Kidney epithelial cell (primary cell): ENCODE results near the gene PDE6G. TPM values are rescaled to one million over a fixed set of nuclear protein-coding genes. Genes with fewer than 3 reads are reported as not detected.

Experiments used
- DNase-seq: peaks from one replicate; pipeline ENCODE4 v3.0.0-alpha.2; 2010; ENCODE audit warnings: low read depth
- H3K27me3 ChIP-seq: 2 replicates; pipeline ENCODE4 v1.6.0; 2011; ENCODE audit warnings: low read length; ENCODE audit not compliant: control insufficient read depth, insufficient read depth
- H3K36me3 ChIP-seq: 2 replicates; pipeline ENCODE4 v1.5.1; 2011; ENCODE audit warnings: low read length; ENCODE audit not compliant: control insufficient read depth, insufficient read depth
- H3K4me3 ChIP-seq: 2 replicates; pipeline ENCODE4 v1.5.1; 2011; ENCODE audit warnings: low read depth, mild to moderate bottlenecking, control low read depth, low read length
- total RNA-seq: library from RNA; depleted of rRNA; stranded (reverse); fragments of >200 nt; gene quantifications from 2 replicates; pipeline ENCODE4 v1.2.3, GENCODE V29; 2015
- TF ChIP-seq, protein P1 (sequence below): IDR thresholded peaks from 2 replicates; pipeline ENCODE4 v1.5.1; 2011; ENCODE audit warnings: mild to moderate bottlenecking, moderate library complexity, low read length, control low read depth, inconsistent platforms; ENCODE audit not compliant: insufficient read depth, poor library complexity, severe bottlenecking

The PDE6G gene
- total RNA-seq = 2.2 and 5.3 TPM in 2 replicates

DNA sequence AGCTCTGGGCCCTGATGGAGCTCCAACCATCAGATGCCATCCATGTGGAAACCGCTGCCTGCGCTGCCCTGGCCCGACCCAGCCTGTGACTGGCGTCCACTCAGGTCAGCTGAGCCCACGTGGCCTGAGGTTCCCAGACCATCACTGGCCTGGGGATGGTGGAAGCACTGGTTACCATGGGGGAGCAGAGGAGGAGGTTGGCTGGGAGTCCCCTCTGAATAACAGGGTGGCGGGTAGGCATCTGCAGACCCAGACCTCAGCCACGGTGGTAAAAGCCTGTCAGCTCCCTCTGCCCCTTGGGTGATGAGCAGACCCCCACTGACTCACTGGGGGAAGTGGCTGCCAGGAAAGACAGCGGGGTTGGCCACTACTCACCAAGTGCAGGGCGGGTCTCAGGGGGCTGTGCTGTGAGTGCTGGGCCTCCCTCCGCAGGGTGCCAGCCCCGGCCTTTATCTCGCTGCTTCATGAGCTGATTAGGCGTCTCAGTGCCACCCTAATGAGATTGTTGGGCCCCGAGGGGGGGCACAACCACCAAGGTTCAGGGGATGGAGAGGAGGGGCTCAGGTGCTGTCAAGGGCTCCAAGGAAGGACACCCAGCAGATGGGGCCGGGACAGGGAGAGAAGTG is at the start of gene PDE6G:
Gene PDE6G, minus strand, starts transcription at position 425 of the 626 bp plus-strand sequence. CDS start 3,237 bp downstream, outside the sequence.
- Histone ChIP-seq H3K36me3 (no peaks in the 10 kb centered on the region), H3K27me3 (no peaks in the 10 kb centered on the region), H3K4me3 (no peak within 1 kb of the TSS)
- TF ChIP-seq, protein P1, sequence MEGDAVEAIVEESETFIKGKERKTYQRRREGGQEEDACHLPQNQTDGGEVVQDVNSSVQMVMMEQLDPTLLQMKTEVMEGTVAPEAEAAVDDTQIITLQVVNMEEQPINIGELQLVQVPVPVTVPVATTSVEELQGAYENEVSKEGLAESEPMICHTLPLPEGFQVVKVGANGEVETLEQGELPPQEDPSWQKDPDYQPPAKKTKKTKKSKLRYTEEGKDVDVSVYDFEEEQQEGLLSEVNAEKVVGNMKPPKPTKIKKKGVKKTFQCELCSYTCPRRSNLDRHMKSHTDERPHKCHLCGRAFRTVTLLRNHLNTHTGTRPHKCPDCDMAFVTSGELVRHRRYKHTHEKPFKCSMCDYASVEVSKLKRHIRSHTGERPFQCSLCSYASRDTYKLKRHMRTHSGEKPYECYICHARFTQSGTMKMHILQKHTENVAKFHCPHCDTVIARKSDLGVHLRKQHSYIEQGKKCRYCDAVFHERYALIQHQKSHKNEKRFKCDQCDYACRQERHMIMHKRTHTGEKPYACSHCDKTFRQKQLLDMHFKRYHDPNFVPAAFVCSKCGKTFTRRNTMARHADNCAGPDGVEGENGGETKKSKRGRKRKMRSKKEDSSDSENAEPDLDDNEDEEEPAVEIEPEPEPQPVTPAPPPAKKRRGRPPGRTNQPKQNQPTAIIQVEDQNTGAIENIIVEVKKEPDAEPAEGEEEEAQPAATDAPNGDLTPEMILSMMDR = no peak
- no peak for DNase-seq

DNA sequence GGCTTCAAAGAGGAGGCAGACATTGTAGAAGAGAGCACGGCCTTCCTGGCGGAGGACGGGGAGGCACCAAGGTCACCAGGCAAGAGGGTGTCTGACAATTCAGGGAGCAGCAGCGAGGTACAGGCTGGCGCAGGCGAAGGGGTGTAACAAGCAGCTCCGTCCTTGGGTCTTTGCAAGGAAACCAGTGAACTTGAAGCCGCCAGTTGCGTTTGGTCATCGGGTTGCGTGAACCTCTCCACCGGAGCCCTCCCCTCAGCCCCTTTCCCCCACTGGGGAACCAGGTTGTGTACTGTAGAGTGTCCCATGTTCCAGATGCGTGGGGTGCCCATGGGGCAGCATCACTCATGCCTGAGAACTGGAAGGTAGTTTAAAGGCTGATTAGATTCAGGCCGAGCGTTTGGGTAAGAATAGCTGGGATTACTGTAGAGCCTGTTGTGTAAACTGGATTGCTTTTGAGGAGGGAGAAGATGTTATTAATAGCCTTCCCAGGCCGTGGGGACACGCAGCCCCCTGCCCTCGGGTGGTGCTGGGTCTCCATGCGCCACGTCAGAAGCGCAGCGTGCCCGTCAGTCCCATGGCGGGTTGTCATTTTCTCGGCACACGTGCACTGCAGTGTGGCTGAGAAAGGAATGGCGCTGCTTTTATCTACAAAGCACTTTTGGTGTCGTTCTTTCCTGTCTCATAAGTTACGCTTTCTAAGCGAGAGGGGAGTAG is 49.3 kb upstream of the PDE6G start:
- TF ChIP-seq, protein P1 = no peak
- no peaks in the 10 kb centered on the region for H3K27me3 ChIP-seq
- no peak overlapping the region for H3K4me3 ChIP-seq
- H3K36me3 ChIP-seq = peaks cover 5% of the 10 kb centered on the region
- no peak for DNase-seq

DNA sequence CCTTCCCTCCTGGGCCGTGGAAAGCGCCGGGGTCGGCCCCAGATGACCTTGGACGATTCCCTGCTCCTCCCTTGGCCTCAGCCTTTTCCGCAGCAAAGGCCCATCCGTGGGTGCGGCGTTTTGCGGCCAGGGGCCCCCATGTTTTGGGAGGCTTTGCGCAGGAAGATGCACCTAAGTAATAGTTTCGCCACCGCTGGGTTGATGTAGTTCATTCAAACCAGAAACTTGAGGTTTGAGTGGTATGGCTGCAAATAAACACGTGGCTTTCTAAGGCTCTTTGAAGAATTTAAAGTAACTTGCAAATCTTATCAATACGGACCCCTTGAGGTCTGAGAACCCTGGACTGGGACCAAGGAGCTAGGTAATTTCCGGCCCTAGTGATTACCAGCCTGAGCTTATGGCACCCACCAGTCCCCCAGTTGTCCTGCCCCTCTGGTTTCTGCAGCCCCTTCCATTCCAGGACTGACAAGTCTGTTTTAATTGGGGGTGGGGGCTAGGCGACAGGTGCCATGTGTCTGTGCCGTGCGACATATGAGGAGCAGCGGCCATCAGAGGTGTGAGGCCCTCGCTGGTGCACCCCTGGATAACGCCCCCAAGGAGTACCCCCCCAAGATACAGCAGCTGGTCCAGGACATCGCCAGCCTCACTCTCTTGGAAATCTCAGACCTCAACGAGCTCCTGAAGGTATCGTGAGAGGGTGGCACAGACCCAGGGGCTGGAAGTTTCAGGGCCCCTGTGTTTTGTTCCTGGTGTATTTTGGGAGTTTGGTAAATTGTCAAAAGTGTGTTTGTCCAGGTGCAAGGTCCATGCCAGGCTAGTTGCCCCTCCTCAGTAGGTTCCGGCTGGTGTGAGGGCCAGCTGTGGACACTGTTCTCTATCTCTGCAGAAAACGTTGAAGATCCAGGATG is 47.7 kb upstream of the PDE6G start:
- Histone ChIP-seq H3K36me3 (peaks cover 6% of the 10 kb centered on the region), H3K4me3 (peak overlapping the region; percentile 91), H3K27me3 (no peaks in the 10 kb centered on the region)
- DNase-seq = no peak
- TF ChIP-seq, protein P1 = no peak

DNA sequence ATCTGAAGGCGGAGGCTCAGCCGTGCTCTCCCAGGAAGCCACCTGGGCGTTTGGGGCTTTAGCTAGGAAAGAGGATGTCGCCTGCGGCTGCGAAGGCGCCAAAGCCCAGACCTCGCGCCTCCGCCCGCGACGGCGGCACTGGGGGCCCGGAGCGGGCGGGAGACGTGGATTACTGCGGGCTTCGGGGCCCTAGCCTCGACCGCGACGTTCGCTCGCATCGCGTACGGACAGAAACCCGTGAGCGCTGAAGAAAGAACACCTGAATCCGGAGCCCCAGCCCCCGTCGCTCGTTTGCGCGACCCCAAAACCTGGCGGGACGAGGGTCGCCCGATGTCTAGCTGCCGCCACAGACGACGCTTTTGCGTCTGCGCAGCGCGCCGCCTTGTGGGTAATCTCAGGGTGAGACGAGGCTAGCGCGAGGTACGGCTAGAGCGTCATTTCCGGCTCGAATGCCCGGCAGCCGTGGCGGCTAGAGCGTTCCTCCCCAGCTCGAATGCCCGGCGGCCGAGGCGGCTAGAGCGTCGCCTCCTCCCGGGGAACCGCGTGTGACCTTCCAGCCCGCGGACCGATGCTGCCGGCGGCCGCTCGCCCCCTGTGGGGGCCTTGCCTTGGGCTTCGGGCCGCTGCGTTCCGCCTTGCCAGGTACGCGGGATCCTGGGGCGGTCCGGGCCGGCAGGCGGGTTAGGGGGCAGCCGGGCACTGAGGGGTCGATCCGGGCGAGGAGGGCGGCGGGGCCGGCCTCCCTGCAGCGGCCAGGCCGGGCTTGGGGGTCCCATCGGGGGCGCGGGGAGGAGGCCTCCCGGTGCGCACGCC is 46.8 kb upstream of the PDE6G start, which contains the start of gene MRPL12:
Gene MRPL12, plus strand, starts transcription at position 434 of the 813 bp plus-strand sequence. Its CDS starts 135 bp downstream, at position 569.
- peak; percentile 65 for DNase-seq
- H3K36me3 ChIP-seq = peaks cover 6% of the 10 kb centered on the region
- peak within 1 kb of the TSS; percentile 91 for H3K4me3 ChIP-seq
- TF ChIP-seq, protein P1 = no peak
- no peaks in the 10 kb centered on the region for H3K27me3 ChIP-seq
